H1 (cell line): ENCODE measurements around the gene HOXB13. TPM values are rescaled to one million over a fixed set of nuclear protein-coding genes. Genes with fewer than 3 reads are reported as not detected.

ENCODE experiments used
- CTCF ChIA-PET: fragments of 300-600 bp; sonication (Branson Sonifier 250); formaldehyde crosslinking; loops from one replicate; lab custom pipeline; 2021; ENCODE audit not compliant: partially characterized antibody; lab: Charles Lee
- POLR2A ChIA-PET: fragments of 300-600 bp; sonication (Branson Sonifier 250); formaldehyde crosslinking; loops from one replicate; lab custom pipeline; 2021; ENCODE audit warnings: inconsistent platforms; ENCODE audit not compliant: partially characterized antibody; lab: Charles Lee
- DNase-seq, 2 experiments: peaks; one replicate each; pipeline versions ENCODE4 v3.0.0 to v3.0.0-alpha.2; 2010 to 2022; ENCODE audit warnings: low spot score in 2 of 2, low read depth in 1 of 2, mixed read lengths in 1 of 2
- FAIRE-seq: peaks from 2 replicates; lab custom pipeline; 2011; peaks lifted over from hg19 to GRCh38; lab: Jason Lieb, UNC
- H2AFZ ChIP-seq: 2 replicates; pipeline ENCODE4 v1.8.1; 2012; ENCODE audit warnings: low read length, inconsistent platforms
- H2AK5ac ChIP-seq: 2 replicates; pipeline ENCODE4 v1.6.1; 2013; ENCODE audit warnings: low read depth, low read length
- H2BK120ac ChIP-seq: replicated peaks from 2 replicates; pipeline ENCODE3; 2013; ENCODE audit warnings: low read depth, low read length, inconsistent platforms
- H2BK12ac ChIP-seq: 2 replicates; pipeline ENCODE4 v1.6.1; 2013; ENCODE audit warnings: low read depth, low read length
- H2BK15ac ChIP-seq: 2 replicates; pipeline ENCODE4 v1.6.1; 2013; ENCODE audit warnings: low read length
- H2BK20ac ChIP-seq: 2 replicates; pipeline ENCODE4 v1.6.1; 2013; ENCODE audit warnings: low read length
- H2BK5ac ChIP-seq: 2 replicates; pipeline ENCODE4 v1.6.1; 2013; ENCODE audit warnings: low read depth, low read length
- H3K14ac ChIP-seq: 2 replicates; pipeline ENCODE4 v1.6.1; 2013; ENCODE audit warnings: inconsistent platforms; ENCODE audit not compliant: insufficient read length
- H3K18ac ChIP-seq: 2 replicates; pipeline ENCODE4 v1.6.1; 2013; ENCODE audit warnings: low read length; ENCODE audit errors: extremely low read depth
- H3K23ac ChIP-seq: 2 replicates; pipeline ENCODE4 v1.6.1; 2013; ENCODE audit warnings: inconsistent platforms; ENCODE audit not compliant: insufficient read length
- H3K23me2 ChIP-seq: 2 replicates; pipeline ENCODE4 v1.6.1; 2013; ENCODE audit warnings: low read depth, low read length
- H3K27ac ChIP-seq: 2 replicates; pipeline ENCODE4 v1.6.1; 2011; ENCODE audit warnings: low read depth, low read length, inconsistent platforms
- H3K27me3 ChIP-seq, 4 experiments: replicated peaks in 1 of 4; 1 replicate in 1 of 4; 2 replicates in 3 of 4; pipeline versions ENCODE4 v1.6.1 to v1.8.1; 2011 to 2013; ENCODE audit warnings: low read length in 3 of 4, mild to moderate bottlenecking in 3 of 4, inconsistent platforms in 2 of 4, mixed read lengths in 2 of 4, moderate library complexity in 1 of 4; ENCODE audit not compliant: control insufficient read depth in 3 of 4, insufficient read depth in 3 of 4; ENCODE audit errors: extremely low read depth in 1 of 4
- H3K36me3 ChIP-seq, 4 experiments: 2 replicates each; pipeline versions ENCODE4 v1.6.1 to v1.8.1; 2011 to 2013; ENCODE audit warnings: mild to moderate bottlenecking in 4 of 4, low read length in 3 of 4, moderate library complexity in 2 of 4, control low read depth in 1 of 4, inconsistent platforms in 1 of 4; ENCODE audit not compliant: insufficient read depth in 4 of 4, control insufficient read depth in 2 of 4
- H3K4ac ChIP-seq: replicated peaks from 2 replicates; pipeline ENCODE3; 2013; ENCODE audit warnings: low read length, low read depth, mixed read lengths, inconsistent platforms; ENCODE audit not compliant: insufficient read length
- H3K4me1 ChIP-seq, 4 experiments: replicated peaks in 1 of 4; 1 replicate in 1 of 4; 2 replicates in 3 of 4; pipeline versions ENCODE4 v1.6.1 to v1.8.1; 2011 to 2013; ENCODE audit warnings: low read length in 3 of 4, inconsistent platforms in 2 of 4, mixed read lengths in 1 of 4; ENCODE audit not compliant: insufficient read depth in 4 of 4, control insufficient read depth in 3 of 4
- H3K4me2 ChIP-seq, 2 experiments: 2 replicates each; pipeline versions ENCODE4 v1.6.1 to v1.8.1; 2011 to 2013; ENCODE audit warnings: low read depth in 2 of 2, low read length in 2 of 2, control low read depth in 1 of 2, inconsistent platforms in 1 of 2, mild to moderate bottlenecking in 1 of 2; ENCODE audit not compliant: insufficient read depth in 1 of 2
- H3K4me3 ChIP-seq, 4 experiments: fragments of 200-600, 300-600 bp in 1 of 4; sonication (generic), shearing (Covaris generic), sonication (Bioruptor Twin) in 1 of 4; 2 replicates each; pipeline versions ENCODE4 v1.5.1 to v1.8.1; 2011 to 2016; ENCODE audit warnings: low read length in 4 of 4, low read depth in 3 of 4, control low read depth in 2 of 4, inconsistent platforms in 2 of 4, mild to moderate bottlenecking in 2 of 4, mixed read lengths in 1 of 4, moderate library complexity in 1 of 4; ENCODE audit not compliant: insufficient read depth in 2 of 4; ENCODE audit errors: extremely low read depth in 1 of 4
- H3K56ac ChIP-seq: replicated peaks from 2 replicates; pipeline ENCODE3; 2013; ENCODE audit warnings: low read depth, mild to moderate bottlenecking, mixed read lengths, low read length, inconsistent platforms; ENCODE audit not compliant: insufficient read length
- H3K79me1 ChIP-seq: 2 replicates; pipeline ENCODE4 v1.6.1; 2013; ENCODE audit warnings: low read depth, low read length, control low read depth
- H3K79me2 ChIP-seq, 2 experiments: 2 replicates each; pipeline versions ENCODE4 v1.6.1 to v1.8.1; 2012 to 2013; ENCODE audit warnings: low read length in 2 of 2, mild to moderate bottlenecking in 2 of 2, inconsistent platforms in 1 of 2; ENCODE audit not compliant: insufficient read depth in 2 of 2, control insufficient read depth in 1 of 2
- H3K9ac ChIP-seq, 4 experiments: replicated peaks in 1 of 4; 1 replicate in 1 of 4; 2 replicates in 3 of 4; pipeline versions ENCODE4 v1.6.1 to v1.8.1; 2011 to 2013; ENCODE audit warnings: low read depth in 3 of 4, low read length in 3 of 4, control low read depth in 2 of 4, mild to moderate bottlenecking in 2 of 4, moderate library complexity in 2 of 4, inconsistent platforms in 1 of 4; ENCODE audit errors: extremely low read depth in 1 of 4
- H3K9me3 ChIP-seq, 2 experiments: 2 replicates each; pipeline versions ENCODE4 v1.6.1 to v1.8.1; 2012 to 2013; ENCODE audit warnings: mild to moderate bottlenecking in 2 of 2, moderate library complexity in 2 of 2, control low read depth in 1 of 2, inconsistent platforms in 1 of 2, low read depth in 1 of 2, low read length in 1 of 2, mixed read lengths in 1 of 2; ENCODE audit not compliant: insufficient read depth in 2 of 2
- H4K20me1 ChIP-seq, 2 experiments: replicated peaks in 1 of 2; 2 replicates each; pipeline versions ENCODE3 to v1.8.1; 2011 to 2013; ENCODE audit warnings: inconsistent platforms in 2 of 2, low read length in 2 of 2, mild to moderate bottlenecking in 1 of 2; ENCODE audit not compliant: insufficient read depth in 2 of 2, control insufficient read depth in 1 of 2
- H4K5ac ChIP-seq: 2 replicates; pipeline ENCODE4 v1.6.1; 2013; ENCODE audit warnings: low read length, low read depth, mixed read lengths, inconsistent platforms; ENCODE audit not compliant: insufficient read length
- H4K8ac ChIP-seq: 2 replicates; pipeline ENCODE4 v1.8.0; 2013; ENCODE audit warnings: mild to moderate bottlenecking, moderate library complexity, low read length, inconsistent platforms; ENCODE audit not compliant: insufficient read depth; ENCODE audit errors: extremely low read depth
- H4K91ac ChIP-seq: replicated peaks from 2 replicates; pipeline ENCODE3; 2013; ENCODE audit warnings: low read length, mixed read lengths, inconsistent platforms; ENCODE audit not compliant: insufficient read length
- CBX5 ChIP-seq: fragments of 300-800, 300-1000 bp; sonication (generic); IDR thresholded peaks from 2 replicates; pipeline ENCODE4 v1.7.1; 2016; ENCODE audit warnings: antibody characterized with exemption, low read length, low read depth
- EZH2 ChIP-seq: fragments of 200-600 bp; sonication (generic); IDR thresholded peaks from 2 replicates; pipeline ENCODE4 v1.7.1; 2012; ENCODE audit warnings: low read depth, mild to moderate bottlenecking, moderate library complexity, low read length, inconsistent platforms; ENCODE audit not compliant: severe bottlenecking
- JUND ChIP-seq: IDR thresholded peaks from 2 replicates; pipeline ENCODE4 v1.6.1; 2011; ENCODE audit warnings: mild to moderate bottlenecking, improper control_type of control experiment, low read length
- RAD21 ChIP-seq, 2 experiments: IDR thresholded peaks in 1 of 2; conservative IDR thresholded peaks in 1 of 2; 2 replicates each; pipeline ENCODE4 v1.6.1; 2011; ENCODE audit warnings: low read depth in 2 of 2, low read length in 2 of 2, improper control_type of control experiment in 1 of 2, inconsistent platforms in 1 of 2, mild to moderate bottlenecking in 1 of 2, moderate library complexity in 1 of 2
- YY1 ChIP-seq: IDR thresholded peaks from 2 replicates; pipeline ENCODE4 v1.6.1; 2011; ENCODE audit warnings: low read depth, mild to moderate bottlenecking, low read length
- WGBS, 2 experiments: shearing (Covaris generic) in 1 of 2; methylation state at CpG; one replicate each; pipeline versions ENCODE4 v1.1.6 to v1.1.7; 2013 to 2015; ENCODE audit warnings: low lambda C conversion rate in 2 of 2, mixed read lengths in 2 of 2, inconsistent platforms in 1 of 2, low coverage in 1 of 2, missing lambda C conversion rate in 1 of 2; ENCODE audit not compliant: insufficient replicate concordance in 2 of 2, insufficient coverage in 1 of 2, insufficient read length in 1 of 2; ENCODE audit errors: extremely low coverage in 1 of 2, missing lambda C conversion rate in 1 of 2; 5-methylcytosine and 5-hydroxymethylcytosine counted together
- polyA plus RNA-seq, 7 experiments: library from polyadenylated mRNA; depleted of rRNA in 3 of 7; stranded (reverse) in 5 of 7; unstranded in 2 of 7; fragments of >200 nt in 5 of 7; fragments of 200-250 nt in 2 of 7; gene quantifications; 1 replicate in 5 of 7; 2 replicates in 1 of 7; 4 replicates in 1 of 7; pipeline versions ENCODE4 v1.2.1 to v1.2.3, GENCODE V29; 2011 to 2013; ENCODE audit warnings: missing spikeins in 2 of 7, mixed read lengths in 2 of 7
- total RNA-seq: library from RNA; stranded (reverse); fragmentation: NEBNext Ultra II Directional; extraction: Animal tissue kit (Norgen Biotek cat#: 25700); gene quantifications from 2 replicates; pipeline ENCODE4 v1.2.1, GENCODE V29; 2021

The HOXB13 gene
- total and polyA plus RNA-seq, 2 of the 8 experiments (the other 6 are each of a cell fraction or from before 2014, with no cell fraction given), result not detected

DNA sequence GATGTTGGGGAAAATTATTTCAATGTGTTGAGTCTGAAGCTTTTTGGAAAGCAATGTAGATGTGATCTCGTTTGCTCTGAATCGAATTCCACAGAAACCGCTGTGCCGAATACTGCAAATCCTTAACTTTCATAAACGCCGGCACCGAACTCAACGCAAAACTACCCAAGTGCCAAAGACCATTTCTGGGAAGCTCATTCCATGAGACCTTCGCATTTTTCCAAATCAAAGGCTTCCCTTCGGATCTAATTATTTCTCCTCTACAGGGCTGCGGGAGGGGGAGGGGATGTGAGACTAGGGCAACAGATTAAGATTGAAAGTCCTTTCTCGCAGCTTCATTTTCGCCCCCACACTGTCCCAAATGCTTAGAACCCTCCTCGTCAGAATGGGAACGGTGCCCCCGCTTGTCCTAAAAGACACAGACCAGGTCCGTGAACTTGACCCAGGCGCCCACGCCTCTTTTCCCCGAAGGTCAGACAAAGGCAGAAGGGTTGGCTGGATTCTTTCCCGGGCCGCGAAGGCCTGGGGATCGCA, 10.3 kb downstream of the HOXB13 start:
- Histone ChIP-seq H3K79me2 (no peaks in the 10 kb centered on the region), H3K79me1 (no peaks in the 10 kb centered on the region; the same call in 1 of the 2 replicates), H2AFZ (no peak overlapping the region), H3K4me1 (peaks cover 11 to 34% (median 20%) of the 10 kb centered on the region in 4 experiments; a peak in 6 of 7 replicates), H2BK120ac (no peak overlapping the region), H4K5ac (no peak overlapping the region), H4K20me1 (peaks cover 17 to 21% of the 10 kb centered on the region in 2 experiments), H4K91ac (no peak overlapping the region), H3K4me3 (peak overlapping the region in 3 of 4 experiments; percentile 12 to 49 (median 26); a peak in 4 of 8 replicates), H3K4ac (no peak overlapping the region), H3K9ac (no peak overlapping the region), H4K8ac (no peak overlapping the region), H2BK12ac (peak overlapping the region; percentile 50), H3K18ac (peak overlapping the region; percentile 71; the same call in 1 of the 2 replicates), H3K14ac (no peak overlapping the region), H2BK20ac (no peak overlapping the region), H3K36me3 (no peaks in the 10 kb centered on the region; a peak in 1 of 8 replicates), H2BK5ac (no peak overlapping the region; the same call in 1 of the 2 replicates), H3K23ac (no peak overlapping the region), H3K27ac (no peak overlapping the region), H2AK5ac (no peak overlapping the region), H3K56ac (no peak overlapping the region), H3K27me3 (peaks cover 60 to 90% (median 76%) of the 10 kb centered on the region in 4 experiments), H3K23me2 (peaks cover 7% of the 10 kb centered on the region; the same call in 1 of the 2 replicates), H3K4me2 (peak overlapping the region; percentile 65 to 77), H2BK15ac (no peak overlapping the region), H3K9me3 (no peaks in the 10 kb centered on the region)
- DNase-seq (peak in 1 of 2 experiments; percentile 63), FAIRE-seq (no peak)
- CTCF ChIA-PET, result interaction anchor here (0.9 to 13.5 kb wide), 11 partner anchors 18 to 166 kb away, joined by 3 to 147 read pairs (median 8); no protein-coding TSS in a partner anchor
- POLR2A ChIA-PET, result interaction anchor here (0.6 to 1.1 kb wide), 4 partner anchors 13 to 73 kb away, joined by 3 to 4 read pairs (median 4); no protein-coding TSS in a partner anchor
- 5% methylated on average over 24 of the region's 24 CpGs; no CpG with 5 or more reads in 1 of the 2 experiments for WGBS, 2 experiments
- TF ChIP-seq JUND (no peak), RAD21 (IDR thresholded peaks at IDR 0.05 in 1 of 2, conservative IDR thresholded peaks at IDR 0.05 in 1 of 2; ENCODE audit: low read depth in 2 of 2, low read length in 2 of 2) (no peak), CBX5 (no peak), EZH2 (no peak), YY1 (no peak)
